ENCODE measurements around the gene CLEC16A. TPM values are rescaled to one million over a fixed set of nuclear protein-coding genes. Genes with fewer than 3 reads are reported as not detected.

Gene CLEC16A
- total RNA-seq, 1 donor from 2014 or later: 57.6 TPM

DNA sequence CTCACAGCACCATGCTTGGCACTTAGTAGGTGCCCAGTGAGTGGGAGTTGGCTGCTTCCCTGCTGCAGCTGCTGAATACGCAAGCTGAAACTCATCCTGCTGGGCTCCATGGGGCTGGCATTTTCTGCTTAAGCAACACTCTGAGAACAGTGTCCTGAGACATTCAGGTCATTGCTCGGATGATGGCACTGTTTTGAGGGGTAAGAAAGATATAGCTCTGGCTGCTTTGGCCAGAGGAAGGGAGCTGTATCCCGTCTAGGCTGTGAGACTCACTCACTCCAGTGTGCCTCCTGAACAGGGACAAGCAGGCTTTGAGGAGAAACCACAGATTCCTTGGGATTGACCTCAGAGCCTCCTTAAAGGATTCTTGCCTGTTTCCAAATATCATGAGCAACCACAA lies 120.5 kb downstream of the CLEC16A start:
- H3K9me3 Mint-ChIP-seq: no peaks in the 10 kb centered on the region
- intact Hi-C loops (cut with micrococcal nuclease): no loop called here
- no peak overlapping the region for H3K4me3 Mint-ChIP-seq
- POLR2A ChIA-PET: interaction anchor here (1.1 kb wide), 1 partner anchor 13 kb away, joined by 3 read pairs; no protein-coding TSS in a partner anchor
- no peaks in the 10 kb centered on the region for H3K27me3 Mint-ChIP-seq
- DNase-seq (no peak), ATAC-seq (ENCODE audit: low read depth) (no peak)
- H3K36me3 Mint-ChIP-seq (ENCODE audit: low read depth): peaks cover 61% of the 10 kb centered on the region
- CTCF ChIA-PET: no interaction called here
- H3K27ac Mint-ChIP-seq: no peak overlapping the region
- H3K4me1 Mint-ChIP-seq: peaks cover 3% of the 10 kb centered on the region
- TF ChIP-seq, protein P1, sequence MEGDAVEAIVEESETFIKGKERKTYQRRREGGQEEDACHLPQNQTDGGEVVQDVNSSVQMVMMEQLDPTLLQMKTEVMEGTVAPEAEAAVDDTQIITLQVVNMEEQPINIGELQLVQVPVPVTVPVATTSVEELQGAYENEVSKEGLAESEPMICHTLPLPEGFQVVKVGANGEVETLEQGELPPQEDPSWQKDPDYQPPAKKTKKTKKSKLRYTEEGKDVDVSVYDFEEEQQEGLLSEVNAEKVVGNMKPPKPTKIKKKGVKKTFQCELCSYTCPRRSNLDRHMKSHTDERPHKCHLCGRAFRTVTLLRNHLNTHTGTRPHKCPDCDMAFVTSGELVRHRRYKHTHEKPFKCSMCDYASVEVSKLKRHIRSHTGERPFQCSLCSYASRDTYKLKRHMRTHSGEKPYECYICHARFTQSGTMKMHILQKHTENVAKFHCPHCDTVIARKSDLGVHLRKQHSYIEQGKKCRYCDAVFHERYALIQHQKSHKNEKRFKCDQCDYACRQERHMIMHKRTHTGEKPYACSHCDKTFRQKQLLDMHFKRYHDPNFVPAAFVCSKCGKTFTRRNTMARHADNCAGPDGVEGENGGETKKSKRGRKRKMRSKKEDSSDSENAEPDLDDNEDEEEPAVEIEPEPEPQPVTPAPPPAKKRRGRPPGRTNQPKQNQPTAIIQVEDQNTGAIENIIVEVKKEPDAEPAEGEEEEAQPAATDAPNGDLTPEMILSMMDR (IDR thresholded peaks at IDR 0.05): no peak

DNA sequence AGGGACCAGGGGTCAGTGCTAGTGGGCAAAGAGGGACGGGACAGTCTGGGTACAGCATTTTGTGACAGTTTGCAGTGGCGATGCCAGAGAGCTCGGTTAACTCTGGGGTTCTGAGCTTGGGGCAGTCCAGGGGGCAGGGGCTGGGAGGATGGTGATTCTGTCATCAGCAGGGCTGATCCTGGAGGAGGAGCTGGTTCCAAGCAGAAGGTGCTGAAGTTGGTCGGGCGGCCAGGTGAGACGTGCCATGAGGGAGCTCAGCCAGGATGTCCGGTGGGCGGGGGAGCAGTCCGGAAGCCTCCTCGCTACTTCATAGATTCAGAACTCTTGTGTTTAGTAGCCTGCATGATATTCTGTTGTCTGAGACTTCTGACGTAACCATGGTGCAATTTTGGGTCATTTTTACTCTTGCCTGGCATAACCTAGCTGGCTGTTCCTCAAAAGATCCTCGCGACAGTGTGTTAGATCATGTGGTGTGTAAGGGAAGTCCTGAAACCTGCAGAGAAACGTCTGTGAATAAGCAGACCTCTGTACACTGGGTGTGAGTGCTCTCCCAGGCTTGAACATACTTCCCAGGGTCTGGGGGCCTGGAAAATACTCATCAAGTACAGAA lies 122.0 kb downstream of the CLEC16A start:
- Mint-ChIP-seq H3K9me3 (no peaks in the 10 kb centered on the region), H3K27ac (peak overlapping the region; percentile 10), H3K27me3 (no peaks in the 10 kb centered on the region), H3K4me3 (no peak overlapping the region), H3K36me3 (ENCODE audit: low read depth) (peaks cover 58% of the 10 kb centered on the region), H3K4me1 (peaks cover 3% of the 10 kb centered on the region)
- intact Hi-C loops (cut with micrococcal nuclease): no loop called here
- ATAC-seq (ENCODE audit: low read depth) (no peak), DNase-seq (no peak)
- ChIA-PET POLR2A (interaction anchor here (0.6 to 1.8 kb wide), 2 partner anchors 40 to 189 kb away, joined by 4 to 5 read pairs; no protein-coding TSS in a partner anchor), CTCF (no interaction called here)
- TF ChIP-seq, protein P1 (IDR thresholded peaks at IDR 0.05): no peak

DNA sequence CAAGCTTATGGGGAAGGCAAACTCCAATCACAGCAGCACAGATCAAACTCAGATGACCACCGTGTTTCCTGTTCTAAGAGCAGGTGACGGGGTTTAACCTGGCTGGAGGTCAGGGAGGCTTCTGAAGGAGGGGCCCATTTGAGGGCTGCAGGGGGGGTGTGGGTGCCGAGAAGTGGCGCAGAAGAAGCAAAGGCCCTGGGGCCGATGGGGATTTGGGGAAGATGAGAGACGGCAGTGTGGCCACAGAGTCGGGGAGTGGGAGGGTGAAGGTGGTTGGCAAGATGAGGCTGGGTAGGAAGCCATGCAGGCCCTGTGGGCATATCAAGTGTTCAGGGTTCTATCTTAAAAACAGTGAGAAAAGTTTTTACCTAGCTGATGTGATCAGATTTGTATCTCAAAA lies 122.9 kb downstream of the CLEC16A start:
- no peak overlapping the region for H3K4me3 Mint-ChIP-seq
- ChIA-PET POLR2A (interaction anchor here (0.7 to 1.2 kb wide), 2 partner anchors 8 to 9 kb away, joined by 5 to 10 read pairs; no protein-coding TSS in a partner anchor), CTCF (no interaction called here)
- H3K9me3 Mint-ChIP-seq: no peaks in the 10 kb centered on the region
- DNase-seq: no peak
- TF ChIP-seq, protein P1 (IDR thresholded peaks at IDR 0.05): no peak
- H3K36me3 Mint-ChIP-seq (ENCODE audit: low read depth): peaks cover 57% of the 10 kb centered on the region
- H3K27ac Mint-ChIP-seq: no peak overlapping the region
- ATAC-seq (ENCODE audit: low read depth): no peak
- peaks cover 4% of the 10 kb centered on the region for H3K4me1 Mint-ChIP-seq
- no peaks in the 10 kb centered on the region for H3K27me3 Mint-ChIP-seq
- intact Hi-C loops (cut with micrococcal nuclease): no loop called here

DNA sequence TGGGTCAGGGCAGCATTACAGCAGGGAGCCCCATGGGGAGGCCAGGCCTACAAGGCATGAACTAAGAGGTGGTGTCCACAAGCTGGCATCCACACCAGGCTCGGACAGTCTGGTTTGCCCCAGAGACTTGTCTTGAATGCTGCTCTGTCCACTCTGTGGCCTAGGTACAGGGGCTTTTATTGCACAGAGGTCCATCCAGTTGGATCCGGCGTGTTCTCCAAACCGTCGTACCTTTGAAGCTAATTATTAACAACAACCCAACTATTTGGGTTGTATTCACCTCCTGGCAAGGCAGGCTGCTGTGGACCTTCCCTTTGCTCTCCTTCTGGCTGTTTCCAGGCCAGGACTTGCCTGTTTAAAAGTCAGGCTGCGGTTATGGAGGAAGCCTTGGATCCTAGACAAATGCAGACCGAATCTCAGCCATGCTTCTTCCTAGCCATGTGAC lies 123.4 kb downstream of the CLEC16A start:
- Mint-ChIP-seq H3K4me3 (no peak overlapping the region), H3K9me3 (no peaks in the 10 kb centered on the region), H3K4me1 (peaks cover 4% of the 10 kb centered on the region), H3K27me3 (no peaks in the 10 kb centered on the region), H3K27ac (no peak overlapping the region), H3K36me3 (ENCODE audit: low read depth) (peaks cover 57% of the 10 kb centered on the region)
- TF ChIP-seq, protein P1 (IDR thresholded peaks at IDR 0.05): no peak
- ChIA-PET CTCF (no interaction called here), POLR2A (interaction anchor here (0.7 to 1.2 kb wide), 2 partner anchors 8 to 9 kb away, joined by 5 to 10 read pairs; no protein-coding TSS in a partner anchor)
- intact Hi-C loops (cut with micrococcal nuclease): no loop called here
- ATAC-seq (ENCODE audit: low read depth) (no peak), DNase-seq (no peak)

DNA sequence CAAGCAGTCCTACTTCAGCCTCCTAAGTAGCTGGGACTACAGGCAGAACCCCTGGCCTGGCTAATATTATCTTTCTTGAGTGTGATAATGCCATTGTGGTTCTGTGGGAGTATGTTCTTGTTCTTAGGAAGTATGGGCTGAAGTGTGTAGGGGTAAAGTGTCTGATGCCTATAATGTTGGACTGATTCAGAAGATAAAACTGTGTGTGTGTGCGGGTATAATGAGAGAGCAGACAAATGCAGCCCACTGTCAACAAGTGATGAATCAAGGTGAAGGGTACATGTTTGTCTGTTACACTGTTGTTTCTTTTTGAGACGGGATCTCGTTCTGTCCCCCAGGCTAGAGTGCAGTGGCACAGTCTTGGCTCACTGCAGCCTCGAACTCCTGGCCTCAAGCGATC lies 127.5 kb downstream of the CLEC16A start:
- H3K36me3 Mint-ChIP-seq (ENCODE audit: low read depth): peaks cover 36% of the 10 kb centered on the region
- H3K27ac Mint-ChIP-seq: no peak overlapping the region
- no peak for ATAC-seq (ENCODE audit: low read depth)
- CTCF ChIA-PET: no interaction called here
- no peak for DNase-seq
- POLR2A ChIA-PET: interaction anchor here (0.6 to 1.7 kb wide), 2 partner anchors 14 to 22 kb away, joined by 8 to 9 read pairs; no protein-coding TSS in a partner anchor
- no peak overlapping the region for H3K4me3 Mint-ChIP-seq
- TF ChIP-seq, protein P1 (IDR thresholded peaks at IDR 0.05): no peak
- H3K27me3 Mint-ChIP-seq: no peaks in the 10 kb centered on the region
- intact Hi-C loops (cut with micrococcal nuclease): no loop called here
- peaks cover 40% of the 10 kb centered on the region for H3K4me1 Mint-ChIP-seq
- no peaks in the 10 kb centered on the region for H3K9me3 Mint-ChIP-seq
